ENCODE results near the gene ZFYVE9.

GRCh38 chr1:52162947-52163346 is 21.1 kb downstream of the ZFYVE9 start:
- TF ChIP-seq CTCF (IDR thresholded peaks at IDR 0.05; ENCODE audit: poor library complexity, severe bottlenecking) (no peak), EZH2 (IDR thresholded peaks at IDR 0.05; ENCODE audit: borderline replicate concordance, insufficient read depth, low read length, poor library complexity, severe bottlenecking) (no peak), REST (IDR thresholded peaks at IDR 0.05; ENCODE audit: borderline replicate concordance) (no peak), POLR2AphosphoS5 (IDR thresholded peaks at IDR 0.05) (no peak), RAD21 (conservative IDR thresholded peaks at IDR 0.05) (no peak)
